HG02588 (cell line): ENCODE results near the gene EPHA4.
A peak's percentile ranks its signal among the peaks of the same experiment; 100 is the strongest.

ENCODE experiments used
- ATAC-seq: cut with Tn5 transposase; IDR thresholded peaks from one replicate; pipeline ENCODE4 v1.9.1; 2021; ENCODE audit warnings: mild to moderate bottlenecking, moderate library complexity; ENCODE audit not compliant: unreplicated experiment

Gene EPHA4

GRCh38 chr2:221480821-221481220 lies 91.3 kb downstream of the EPHA4 start:
- ATAC-seq, result no peak

DNA sequence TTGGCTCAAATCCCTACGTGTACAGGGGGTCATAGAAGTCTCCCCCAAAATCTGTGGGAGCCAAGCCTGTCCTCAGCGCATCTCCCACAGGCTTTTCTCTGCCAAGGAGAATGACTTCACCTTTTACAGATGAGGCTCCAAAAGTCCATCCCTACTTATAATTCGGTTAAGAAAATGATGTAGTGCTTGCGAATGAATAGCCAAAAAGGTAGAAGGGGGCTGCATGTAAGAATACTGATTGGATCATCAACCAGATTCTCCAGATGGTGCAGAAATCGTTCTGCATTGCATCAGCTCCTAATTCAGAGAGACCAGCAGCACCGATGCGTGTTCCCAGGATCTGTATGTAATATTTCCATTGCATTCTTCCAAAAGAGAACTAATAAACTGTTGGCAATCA lies 91.9 kb downstream of the EPHA4 start:
- no peak for ATAC-seq

DNA sequence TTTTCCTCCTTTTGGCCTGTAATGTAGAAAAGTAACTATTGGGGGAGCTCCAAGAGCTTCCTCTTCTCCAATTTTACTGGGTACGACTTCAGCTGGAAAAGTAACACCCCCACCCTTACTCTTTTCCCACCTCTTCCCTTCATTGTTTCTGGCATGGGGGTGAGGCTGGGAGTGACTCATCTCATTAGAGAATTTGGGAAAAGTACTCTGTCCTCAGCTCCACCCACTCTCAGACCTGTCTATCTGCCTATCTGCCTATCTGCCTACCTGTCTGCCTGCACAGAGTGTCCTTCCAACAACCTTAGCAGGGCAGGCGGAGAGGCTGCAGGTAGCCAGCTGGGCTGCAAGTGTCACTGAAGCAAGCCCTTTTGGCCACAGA lies 93.6 kb downstream of the EPHA4 start:
- no peak for ATAC-seq

DNA sequence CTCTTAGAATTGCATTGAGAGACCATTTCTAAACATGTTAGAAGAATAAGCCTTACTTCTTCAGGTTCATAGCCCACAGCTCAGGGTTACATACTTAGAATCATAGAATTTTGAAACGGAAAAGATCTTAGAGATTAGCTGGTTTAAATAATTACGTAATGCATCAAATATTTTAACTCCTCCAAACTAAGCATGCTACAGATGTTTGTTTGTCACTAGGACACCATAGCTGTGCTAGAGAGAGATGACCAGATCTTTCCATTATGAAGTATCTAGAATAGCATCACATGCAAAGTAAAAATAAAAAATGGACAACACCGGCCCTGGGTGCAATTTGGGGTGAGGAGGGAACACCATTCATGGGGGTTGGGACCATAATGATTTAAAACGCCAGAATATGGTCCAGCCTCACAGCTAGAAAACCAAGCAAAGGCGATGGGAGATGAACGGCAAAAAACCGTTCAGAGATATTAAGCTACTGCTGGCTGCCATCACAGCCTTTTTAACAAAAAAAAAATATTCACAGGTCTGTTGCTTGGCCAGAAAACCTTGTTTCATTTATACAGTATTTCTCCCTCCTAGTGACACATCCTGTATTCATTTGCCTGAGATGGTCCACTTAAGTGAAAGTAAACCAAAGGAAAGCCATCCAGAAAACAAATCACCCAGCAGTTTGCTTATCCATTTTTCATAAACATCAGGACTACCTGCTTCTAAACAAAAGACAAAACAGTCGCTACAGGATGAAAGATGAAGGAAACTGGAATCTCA lies 94.2 kb downstream of the EPHA4 start:
- no peak for ATAC-seq

DNA sequence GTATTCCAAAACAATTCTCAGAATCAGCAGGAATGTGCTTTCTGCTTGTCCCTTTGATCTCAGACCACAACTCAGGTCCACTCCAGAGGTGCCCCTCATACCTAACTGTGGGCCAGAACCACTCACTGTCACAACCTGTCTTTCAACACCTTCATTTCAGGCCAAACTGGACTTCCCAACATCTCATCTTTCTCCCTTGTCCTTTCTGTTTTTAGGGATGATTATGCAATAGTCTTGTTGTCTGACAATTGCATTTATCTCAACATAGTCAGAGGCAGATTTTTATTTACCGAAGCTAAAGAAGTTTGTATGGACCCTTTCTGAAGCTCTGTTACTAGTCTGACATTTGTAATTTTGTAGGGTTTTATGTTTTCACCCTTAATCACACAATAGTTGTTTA lies 95.9 kb downstream of the EPHA4 start:
- ATAC-seq, result no peak

DNA sequence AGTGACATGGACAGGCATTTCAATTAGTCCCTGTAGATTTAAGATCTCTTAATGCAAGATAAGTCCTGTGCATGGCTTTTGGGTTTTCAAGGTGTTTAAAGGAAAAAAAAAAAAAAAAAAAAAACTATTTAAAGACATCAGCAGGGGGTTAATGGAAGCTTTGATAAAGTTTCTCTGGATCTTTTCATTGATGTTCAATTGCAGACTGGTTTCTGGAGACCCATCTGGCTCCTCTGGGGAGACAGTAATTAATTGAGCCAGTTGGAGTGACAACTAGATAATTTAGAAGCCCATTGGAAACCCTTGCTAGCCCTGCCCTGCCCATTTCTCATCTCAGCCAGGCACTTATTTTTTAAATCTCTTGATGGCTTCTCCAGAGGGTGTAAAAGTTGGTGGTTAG lies 98.7 kb downstream of the EPHA4 start:
- ATAC-seq, result no peak

- no peak for ATAC-seq
Observed at GRCh38 chr2:221468317-221468716, 103.8 kb downstream of the EPHA4 start.

GRCh38 chr2:221467610-221468009 lies 104.5 kb downstream of the EPHA4 start:
- ATAC-seq, result no peak

DNA sequence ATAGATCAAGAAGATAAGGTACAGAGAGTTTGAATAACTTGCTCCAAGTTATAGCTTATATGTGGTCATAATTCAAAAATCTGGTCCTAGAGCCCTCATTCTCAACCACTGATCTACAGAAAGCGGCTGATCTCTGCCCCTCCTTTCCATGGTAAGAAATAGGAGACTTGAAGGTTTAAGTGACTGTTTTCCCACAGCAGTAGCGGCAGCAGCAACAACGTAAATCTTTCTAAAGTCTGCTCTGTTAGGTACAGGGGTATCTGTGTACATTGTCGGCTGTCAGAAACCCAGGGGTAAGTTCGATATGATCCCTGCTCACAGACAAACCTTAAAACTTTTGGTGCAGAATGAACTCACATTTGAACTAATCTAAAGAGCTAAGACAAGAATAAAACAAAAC lies 105.4 kb downstream of the EPHA4 start:
- no peak for ATAC-seq

DNA sequence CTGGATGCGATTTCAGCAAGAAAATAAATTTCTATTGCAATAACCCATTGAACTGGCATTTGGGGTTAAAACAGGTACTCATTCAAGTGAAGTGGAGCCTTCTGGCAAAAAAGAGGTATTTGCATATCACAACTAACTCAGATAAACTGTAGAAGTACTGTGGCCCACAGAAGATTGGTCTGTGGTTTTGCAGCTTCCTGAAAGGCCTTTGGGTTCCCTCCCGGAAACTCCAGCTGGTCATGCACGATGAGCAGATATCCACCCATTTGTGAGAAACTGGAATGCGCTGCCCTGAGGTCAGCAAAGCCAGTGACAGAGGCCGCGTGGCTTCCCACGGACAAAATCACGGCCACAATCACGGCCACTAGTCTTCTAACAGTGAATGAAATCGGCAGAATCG lies 106.3 kb downstream of the EPHA4 start:
- peak; percentile 82 for ATAC-seq

- no peak for ATAC-seq
Observed at GRCh38 chr2:221464971-221465370, 107.1 kb downstream of the EPHA4 start.

DNA sequence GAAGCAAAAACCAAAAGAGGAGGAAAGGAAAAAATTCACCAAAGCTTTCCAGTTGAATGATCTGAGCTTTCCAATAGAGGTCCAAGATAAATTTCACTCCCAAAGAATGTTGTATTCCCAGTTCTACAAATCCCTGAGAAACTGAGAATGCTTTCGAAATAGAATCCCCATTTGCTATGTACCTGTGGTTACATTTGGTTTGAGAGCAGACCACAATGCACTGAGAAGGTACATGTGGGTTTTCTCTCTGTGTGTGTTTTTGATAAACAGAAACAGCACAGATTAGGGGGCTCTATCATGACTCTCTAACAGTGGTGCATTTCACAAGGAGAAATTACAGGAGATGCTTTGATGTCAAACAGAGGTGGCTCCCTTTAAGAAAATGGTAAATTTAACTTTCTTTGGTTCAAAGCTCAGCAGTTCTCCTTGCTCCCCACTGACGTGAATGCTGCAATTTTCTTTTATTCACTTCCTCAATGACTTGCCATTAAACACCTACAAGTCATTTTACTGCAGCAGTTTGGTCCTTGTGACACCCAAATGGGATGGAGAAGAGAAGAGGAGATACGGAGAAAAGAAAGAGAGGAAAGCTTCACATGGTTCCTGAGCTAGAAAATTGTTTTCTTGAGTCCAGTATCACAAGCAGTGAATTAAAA lies 108.7 kb downstream of the EPHA4 start:
- no peak for ATAC-seq

- ATAC-seq, result no peak
Observed at GRCh38 chr2:221461901-221462300, 110.2 kb downstream of the EPHA4 start.

GRCh38 chr2:221460136-221460535 lies 112.0 kb downstream of the EPHA4 start:
- no peak for ATAC-seq

DNA sequence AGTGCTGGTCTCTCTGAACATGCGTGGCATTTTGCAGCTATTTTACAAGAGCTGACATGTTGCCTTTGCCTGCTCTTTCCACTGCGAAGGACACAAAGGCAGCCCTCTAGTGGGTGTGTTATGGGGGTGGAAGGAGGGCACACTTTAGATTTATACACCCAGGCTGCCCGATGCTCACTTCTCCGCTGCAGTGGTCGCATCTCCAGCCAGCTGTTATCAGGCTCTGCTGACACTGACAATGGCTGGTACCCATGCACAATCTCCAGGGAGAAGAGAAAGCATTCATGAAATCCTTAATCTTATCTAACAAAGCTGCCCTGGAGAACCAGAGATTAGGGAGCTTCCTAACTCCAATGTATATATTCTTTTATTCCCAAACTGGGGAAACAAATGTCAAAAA lies 113.5 kb downstream of the EPHA4 start:
- ATAC-seq, result no peak

- no peak for ATAC-seq
Observed at GRCh38 chr2:221455214-221455613, 116.9 kb downstream of the EPHA4 start.

DNA sequence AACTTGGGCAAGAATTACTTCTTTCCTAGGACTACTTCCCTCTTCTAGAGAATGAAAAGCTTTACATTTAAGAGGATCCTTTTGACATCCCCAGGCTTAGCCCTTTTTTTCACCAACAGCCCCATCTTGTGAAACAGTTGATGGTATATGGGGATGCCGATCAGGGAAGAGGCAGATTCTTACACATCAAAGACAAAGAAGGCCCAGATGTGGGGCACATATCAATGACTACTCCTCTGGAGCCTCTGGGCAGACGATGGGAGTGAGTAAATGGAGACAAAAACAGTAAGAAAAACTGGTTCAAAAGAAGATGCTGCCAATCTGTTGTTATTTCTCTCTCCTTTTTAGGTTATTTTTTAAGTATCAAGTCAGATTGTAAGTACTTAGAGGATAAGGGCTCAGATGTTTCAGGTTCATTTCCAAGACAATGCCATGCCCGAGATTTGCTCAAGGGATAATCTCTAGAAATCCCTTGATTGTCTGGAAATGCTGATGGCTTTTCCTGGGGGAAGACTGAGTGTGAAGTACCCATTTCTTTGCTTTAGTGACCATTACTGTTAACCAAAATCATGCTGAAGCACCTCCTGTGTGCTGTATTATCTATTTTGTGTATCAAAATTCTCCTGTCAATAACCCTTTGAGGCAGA lies 117.5 kb downstream of the EPHA4 start:
- no peak for ATAC-seq

DNA sequence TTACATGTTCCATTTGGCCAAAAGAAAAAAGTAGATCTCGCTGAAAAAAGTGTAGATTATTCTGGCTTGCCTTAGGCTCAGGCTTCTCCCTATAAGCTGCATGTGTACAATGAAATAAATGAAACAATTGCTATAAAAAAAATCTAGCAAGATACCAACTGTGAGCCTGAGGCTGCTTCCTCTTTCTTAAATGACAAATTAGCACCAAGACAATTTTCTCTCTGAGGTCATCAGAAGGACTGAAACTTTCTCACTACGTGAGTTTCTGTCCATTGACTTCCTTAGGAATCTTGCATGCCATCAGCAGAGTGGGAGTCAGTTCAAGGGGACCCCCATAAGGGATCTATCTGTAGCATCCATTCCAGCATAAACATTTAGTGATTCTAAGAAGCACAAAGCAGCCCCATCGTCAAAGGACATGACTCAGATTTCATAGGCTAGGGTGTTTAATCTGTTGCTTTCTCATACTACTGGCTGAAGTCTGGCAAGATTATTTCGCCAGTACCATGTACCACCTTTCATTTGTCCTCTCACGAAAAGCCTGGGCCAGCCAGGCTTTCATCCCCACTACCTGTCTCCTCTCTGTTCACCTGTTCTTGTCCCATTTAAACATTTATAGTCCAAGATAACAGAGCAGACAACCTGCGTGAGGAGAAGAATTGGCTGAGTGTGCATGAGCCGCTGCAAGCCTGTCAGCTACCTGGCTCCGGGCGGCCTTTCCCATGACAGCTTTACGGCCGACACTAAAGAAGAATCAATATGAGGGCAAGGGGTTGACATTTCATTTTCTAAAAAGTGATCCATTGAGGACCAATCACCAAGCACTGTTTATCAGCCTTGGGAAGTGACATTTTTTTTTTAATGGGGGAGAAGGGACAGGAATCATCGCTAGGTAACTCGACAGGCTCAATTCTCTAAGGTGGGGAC lies 120.0 kb downstream of the EPHA4 start:
- ATAC-seq, result no peak

DNA sequence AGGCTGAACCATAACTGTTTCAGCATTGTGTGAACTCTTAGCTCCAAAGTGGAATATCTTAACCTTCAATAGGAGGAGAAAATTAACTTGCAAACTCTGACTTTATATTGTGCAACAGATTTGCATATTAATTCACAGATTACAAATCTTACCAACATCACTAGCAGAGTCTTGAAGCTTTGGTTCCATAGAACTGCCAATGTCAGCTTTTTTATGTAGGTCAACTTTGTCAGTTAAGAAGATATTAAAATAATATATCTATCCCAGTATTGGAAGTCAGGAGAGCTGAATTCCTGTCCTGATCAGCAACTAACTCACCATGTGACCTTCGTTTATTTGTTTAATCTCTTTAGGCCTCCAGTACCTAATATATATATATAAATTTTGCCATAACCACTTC lies 121.8 kb downstream of the EPHA4 start:
- ATAC-seq, result no peak

- ATAC-seq, result no peak
Observed at GRCh38 chr2:221449406-221449805, 122.7 kb downstream of the EPHA4 start.

- no peak for ATAC-seq
Observed at GRCh38 chr2:221448844-221449390, 123.2 kb downstream of the EPHA4 start.
